ENCODE measurements around the gene PRRC2B.

- TF ChIP-seq CTCF (IDR thresholded peaks at IDR 0.05) (no peak), POLR2A (IDR thresholded peaks at IDR 0.05) (no peak)
Measured at GRCh38 chr9:131502781-131503625, 109.1 kb downstream of the PRRC2B start, which contains the start of gene POMT1.

Data from testis (tissue), 2 donors.